Kidney glomerular epithelial cell (primary cell): ENCODE results near the gene RYR1.
A peak's percentile ranks its signal among the peaks of the same experiment; 100 is the strongest.
"Not testable (repeated sequence)": the region's sequence is repeated elsewhere in the genome, so short reads cannot be mapped to it uniquely, and the experiment has no call there.

Experiments
- DNase-seq: peaks from one replicate; lab custom pipeline; 2025; lab: John Stamatoyannopoulos, UW

Gene RYR1

DNA sequence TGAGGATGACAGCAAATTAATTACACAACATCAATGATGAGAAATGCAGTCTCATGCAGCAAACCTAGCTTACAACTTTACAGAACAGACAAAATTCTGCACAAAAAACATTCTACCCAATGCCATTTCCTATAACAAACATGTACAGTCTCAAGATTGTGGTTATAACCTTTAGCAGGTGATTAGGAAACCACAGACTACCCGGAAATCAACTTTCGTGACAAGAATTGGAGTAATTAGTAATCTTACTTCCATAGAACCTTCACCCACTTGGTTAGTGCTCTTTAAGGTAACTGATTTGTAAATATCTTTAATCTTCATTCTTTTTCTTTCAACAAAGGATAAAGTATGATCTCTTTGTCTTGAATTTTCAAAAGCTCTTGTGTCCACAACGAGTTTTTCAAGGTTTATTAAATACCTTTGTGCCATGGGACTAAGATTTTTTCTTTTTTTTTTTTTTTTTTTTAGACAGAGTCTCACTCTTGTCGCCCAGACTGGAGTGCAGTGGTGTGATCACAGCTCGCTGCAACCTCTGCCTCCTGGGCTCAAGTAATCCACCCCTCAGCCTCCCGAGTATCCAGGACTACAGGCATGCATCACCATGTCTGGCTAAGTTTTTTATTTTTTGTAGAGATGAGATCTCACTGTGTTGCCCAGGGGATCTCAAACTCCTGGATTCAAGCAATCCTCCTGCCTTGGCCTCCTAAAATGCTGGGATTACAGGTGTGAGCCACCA is 105.5 kb downstream of the RYR1 start:
- no peak for DNase-seq

DNA sequence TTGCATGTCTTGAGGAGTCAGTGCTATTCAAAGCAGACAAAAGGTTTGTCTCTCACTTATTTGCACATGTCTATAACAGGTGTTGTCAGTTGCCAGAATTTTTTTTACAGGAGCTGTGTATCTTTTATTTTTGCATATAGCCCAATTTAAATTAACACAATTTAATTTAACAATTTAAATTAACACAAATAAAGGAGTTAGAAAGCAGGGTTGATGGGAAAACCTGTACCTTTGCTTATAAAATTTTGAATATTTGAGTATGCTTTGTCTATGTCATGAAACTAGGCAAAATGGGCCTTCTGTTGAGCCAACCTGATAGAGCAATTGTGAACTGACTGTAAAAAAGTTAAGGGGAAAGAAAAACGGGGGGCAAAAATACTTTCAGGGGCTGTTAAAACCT is 106.3 kb downstream of the RYR1 start:
- DNase-seq: no peak

DNA sequence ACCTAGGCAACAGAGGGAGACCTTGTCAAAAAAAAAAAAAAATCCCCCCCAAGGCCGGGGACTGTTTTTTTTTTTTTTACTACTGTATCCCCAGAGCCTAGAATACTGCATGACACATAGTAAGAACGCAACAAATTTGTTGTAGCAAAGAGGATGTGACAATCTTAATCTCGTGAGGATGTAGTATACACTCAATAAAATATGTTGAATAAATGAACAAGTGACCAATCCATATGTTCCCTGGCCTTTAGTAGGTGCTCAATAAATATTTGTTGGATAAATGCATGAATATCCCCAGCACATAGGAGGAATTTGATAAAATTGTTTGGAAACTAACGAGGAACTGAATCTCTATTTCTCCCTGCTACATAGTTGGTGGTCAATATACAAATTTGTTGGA is 108.5 kb downstream of the RYR1 start:
- no peak for DNase-seq

DNA sequence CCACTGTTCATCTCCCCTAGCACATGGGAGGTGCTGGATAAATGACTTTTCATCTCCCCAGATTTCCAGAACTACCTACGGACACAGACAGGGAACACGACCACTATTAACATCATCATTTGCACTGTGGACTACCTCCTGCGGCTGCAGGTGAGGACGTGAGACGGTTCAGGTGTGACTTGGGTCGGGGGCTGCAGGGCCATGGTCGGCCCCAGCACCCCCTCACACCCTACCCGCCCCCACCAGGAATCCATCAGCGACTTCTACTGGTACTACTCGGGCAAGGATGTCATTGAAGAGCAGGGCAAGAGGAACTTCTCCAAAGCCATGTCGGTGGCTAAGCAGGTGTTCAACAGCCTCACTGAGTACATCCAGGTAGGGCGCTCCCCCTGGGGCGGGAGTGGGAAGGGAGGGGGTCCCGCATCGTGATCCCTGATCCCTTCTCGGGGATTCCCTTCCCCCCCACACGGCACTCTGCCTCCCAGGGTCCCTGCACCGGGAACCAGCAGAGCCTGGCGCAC is 109.9 kb downstream of the RYR1 start:
- DNase-seq: no peak

DNA sequence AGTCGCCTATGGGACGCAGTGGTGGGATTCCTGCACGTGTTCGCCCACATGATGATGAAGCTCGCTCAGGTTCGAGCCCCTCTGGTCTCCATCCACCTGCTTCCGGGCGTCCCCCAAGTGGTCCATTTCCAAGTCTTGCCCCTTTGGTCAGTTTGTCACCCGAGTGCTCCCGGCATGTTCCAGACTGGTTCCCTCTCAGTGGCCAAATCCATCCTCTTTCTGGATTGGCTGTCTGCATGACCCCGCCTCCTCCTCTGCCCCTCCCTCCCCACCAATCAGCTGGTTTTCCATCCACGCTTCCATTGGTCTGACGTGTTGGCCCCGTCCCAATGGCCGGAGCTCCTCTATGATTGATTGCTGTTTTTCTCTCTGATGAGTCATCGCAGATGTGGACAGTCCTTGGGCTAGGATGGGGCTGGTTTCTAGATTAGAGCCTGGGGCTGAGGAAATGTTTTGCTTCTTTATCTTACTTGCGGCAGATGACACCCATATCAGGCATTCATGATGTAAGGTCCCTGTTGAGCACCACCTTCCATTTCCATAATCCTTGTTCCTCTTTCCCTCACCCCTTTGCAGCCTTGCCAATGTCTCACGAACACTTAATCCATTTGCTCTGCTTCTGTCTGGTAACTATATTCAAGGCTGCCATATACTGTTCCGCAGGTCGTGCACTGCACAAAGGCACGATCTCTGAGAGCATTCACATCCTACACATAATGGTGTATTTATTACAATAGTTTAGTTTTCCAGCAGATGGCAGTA is 110.5 kb downstream of the RYR1 start:
- peak; percentile 68 for DNase-seq

DNA sequence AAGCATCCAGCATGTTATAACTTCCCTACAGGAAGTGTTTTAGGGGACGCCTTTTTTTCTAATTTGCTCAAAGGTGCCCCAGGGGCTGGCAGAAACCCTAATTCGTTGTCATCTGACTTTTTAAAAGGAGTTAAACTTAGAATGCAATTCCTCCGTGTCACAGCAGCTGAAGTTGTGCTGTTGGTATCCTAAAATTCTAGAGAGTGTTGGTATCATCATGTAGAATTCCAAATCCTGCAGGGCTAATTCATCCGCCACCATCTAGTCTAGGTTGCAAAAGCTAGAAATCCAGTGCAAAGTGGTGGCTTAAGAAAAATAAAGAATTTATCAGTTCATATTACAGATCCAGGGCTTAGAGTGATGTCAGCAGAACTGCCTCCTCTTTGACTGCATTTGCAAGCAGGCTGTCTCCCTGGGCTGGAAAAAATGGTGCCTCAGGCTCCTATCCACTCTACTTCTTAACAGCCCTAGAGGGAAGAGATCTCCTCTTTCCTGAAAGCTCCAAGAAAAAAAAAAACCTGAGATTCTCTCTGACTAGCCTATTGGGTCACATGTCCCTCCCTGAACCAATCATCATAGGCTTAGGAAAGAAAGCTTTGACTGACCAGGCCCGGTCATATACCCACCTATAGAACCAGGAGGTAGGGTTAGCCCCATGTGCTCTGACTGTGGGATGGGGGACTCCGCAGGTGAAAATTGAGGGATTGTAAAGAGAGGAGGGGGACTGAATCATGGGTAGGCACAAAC is 111.3 kb downstream of the RYR1 start:
- no peak for DNase-seq

DNA sequence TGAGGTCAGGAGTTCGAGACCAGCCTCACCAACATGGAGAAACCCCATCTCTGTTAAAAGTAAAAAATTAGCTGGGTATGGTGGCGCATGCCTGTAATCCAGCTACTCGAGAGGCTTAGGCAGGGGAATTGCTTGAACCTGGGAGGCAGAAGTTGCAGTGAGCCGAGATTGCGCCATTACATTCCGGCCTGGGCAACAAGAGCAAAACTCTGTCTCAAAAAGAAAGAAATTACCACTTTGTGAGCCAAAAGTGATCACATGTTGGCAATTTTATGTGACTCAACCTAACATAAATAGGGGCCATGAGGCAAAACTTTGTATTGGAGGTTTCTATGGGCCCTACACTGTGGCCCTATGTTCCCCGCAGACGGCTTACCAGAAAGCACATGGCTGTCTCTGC is 112.1 kb downstream of the RYR1 start:
- DNase-seq: no peak

DNA sequence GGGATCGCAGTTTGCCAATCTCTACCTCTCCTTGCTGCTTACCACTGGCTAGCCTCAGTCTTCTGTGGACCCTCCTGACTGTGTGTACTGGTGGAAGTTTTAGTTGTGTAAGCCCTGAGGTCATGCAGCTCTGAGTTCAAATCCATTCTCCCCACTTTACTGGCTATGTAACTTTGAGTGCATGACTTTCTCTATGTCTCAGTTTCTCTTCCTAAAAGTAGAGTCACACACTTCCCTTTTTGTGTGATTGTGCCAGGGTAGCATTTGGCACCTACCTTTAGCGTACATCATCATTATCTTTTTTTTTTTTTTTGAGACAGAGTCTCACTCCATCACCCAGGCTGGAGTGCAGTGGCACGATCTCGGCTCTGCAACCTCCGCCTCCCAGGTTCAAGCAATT is 113.9 kb downstream of the RYR1 start:
- DNase-seq: no peak

DNA sequence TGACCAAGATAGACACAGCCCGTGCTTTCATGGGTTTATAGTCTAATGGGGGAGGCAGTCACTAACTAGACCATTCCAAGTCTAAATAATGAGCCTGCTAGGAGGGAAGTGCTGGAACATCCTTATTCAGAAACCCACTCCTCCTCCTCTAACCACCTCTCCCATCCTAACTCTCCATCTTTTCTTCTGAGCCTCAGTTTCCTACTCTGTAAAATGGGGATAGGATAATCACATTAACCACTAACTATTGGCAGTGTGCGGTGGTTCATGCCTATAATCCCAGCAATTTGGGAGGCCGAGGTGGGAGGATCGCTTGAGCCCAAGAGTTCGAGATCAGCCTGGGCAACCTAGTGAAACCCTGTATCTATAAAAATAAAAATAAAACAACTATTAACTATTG is 115.6 kb downstream of the RYR1 start:
- DNase-seq: no peak

DNA sequence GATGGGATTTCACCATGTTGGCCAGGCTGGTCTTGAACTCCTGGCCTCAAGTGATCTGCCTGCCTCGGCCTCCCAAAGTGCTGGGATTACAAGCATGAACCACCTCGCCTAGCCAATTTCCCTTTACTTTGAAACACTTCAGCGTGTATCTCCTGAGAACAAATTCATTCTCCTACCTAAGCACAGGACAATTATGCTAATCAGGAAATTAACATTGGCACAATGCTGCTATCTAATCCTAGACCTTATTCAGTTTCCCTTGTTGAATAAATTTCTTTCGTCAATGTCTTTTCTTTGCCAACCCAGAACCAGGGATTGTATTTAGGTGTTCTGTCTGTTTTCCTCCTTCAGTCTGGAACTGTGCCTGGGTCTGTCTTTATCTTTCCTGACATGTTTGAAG is 116.5 kb downstream of the RYR1 start:
- no peak for DNase-seq

DNA sequence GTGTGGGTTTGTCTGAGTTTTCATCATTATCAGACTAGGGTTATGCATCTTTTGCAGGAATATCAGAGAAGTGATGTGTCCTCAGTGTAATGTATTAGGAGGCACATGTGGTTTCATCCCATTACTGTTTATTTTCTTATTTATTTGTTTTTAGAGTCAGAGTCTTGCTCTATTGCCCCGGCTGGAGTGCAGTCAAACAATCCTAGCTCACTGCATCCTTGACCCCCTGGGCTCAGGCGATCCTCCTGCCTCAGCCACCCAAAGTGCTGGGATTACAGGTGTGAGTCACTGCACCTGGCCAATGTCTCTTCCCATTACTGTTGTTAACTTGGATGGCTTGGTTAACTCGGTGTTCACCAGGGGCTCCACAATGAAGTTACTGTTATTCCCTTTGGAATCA is 116.9 kb downstream of the RYR1 start:
- DNase-seq: no peak

DNA sequence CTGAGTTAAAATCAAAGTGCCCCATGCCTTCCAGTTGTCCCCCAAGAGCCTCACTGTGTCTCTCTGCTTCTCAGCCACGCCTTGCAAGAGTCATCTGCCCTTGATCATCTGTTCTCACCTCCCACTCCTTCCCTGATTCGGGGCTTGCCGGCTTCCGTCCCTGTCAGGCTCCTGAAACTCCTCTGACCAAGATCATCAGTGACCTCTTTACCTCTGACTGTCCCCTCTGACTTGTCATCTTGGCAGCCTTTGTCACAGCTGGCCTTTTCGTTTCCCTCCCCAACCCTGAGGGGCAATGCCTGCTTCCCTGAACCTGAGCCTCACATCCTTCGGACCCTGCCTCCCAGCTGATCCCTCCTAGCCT is 117.9 kb downstream of the RYR1 start:
- no peak for DNase-seq

DNA sequence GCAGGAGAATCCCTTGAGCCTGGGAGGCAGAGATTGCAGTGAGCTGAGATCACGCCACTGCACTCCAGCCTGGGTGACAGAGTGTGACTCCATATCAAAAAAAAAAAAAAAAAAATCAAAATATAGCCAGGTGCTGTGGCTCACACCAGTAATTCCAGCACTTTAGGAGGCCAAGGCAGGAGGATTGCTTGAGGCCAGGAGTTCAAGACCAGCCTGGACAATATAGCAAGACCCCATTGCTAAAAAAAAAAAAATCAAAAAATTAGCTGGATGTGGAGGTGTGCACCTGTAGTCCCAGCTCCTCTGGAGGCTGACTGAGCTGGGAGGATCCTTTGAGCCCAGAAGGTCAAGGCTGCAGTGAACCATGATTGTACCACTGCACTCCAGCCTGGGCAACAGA is 119.7 kb downstream of the RYR1 start:
- DNase-seq: not testable (repeated sequence)

DNA sequence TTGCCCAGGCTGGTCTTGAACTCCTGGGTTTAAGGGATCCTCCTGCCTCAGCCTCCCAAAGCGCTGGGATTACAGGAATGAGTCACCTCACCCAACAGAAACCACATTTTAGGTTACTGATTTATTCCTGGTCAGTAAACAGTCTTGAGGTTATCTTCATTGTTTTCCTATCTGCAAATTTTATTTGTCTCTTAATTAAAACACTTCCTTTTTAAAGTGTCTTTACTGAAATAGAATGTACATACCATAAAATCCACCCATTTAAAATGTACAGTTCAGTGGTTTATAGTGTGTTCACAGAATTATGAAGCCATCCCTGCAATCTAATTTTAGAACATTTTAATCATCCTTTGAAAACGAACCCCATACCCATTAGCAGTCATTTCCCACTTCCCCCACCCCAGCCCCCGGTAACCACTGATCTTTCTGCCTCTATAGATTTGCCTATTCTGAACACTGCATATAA is 121.2 kb downstream of the RYR1 start:
- no peak for DNase-seq

DNA sequence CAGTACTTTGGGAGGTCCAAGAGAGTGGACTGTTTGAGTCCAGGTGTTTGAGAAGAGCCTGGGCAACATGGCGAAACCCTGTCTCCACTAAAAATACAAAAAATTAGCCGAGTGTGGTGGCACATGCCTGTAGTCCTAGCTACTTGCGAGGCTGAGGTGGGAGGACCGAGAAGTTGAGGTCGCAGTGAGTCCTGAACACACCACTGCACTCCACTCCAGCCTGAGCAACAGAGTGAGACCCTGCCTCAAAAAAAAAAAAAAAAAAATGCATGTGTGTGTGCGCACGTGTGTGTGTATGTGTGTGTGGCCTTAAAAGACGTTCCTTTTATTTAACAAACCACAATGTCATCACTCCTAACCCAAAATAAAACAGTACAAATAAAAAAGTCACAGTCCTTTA is 121.7 kb downstream of the RYR1 start:
- DNase-seq: no peak

DNA sequence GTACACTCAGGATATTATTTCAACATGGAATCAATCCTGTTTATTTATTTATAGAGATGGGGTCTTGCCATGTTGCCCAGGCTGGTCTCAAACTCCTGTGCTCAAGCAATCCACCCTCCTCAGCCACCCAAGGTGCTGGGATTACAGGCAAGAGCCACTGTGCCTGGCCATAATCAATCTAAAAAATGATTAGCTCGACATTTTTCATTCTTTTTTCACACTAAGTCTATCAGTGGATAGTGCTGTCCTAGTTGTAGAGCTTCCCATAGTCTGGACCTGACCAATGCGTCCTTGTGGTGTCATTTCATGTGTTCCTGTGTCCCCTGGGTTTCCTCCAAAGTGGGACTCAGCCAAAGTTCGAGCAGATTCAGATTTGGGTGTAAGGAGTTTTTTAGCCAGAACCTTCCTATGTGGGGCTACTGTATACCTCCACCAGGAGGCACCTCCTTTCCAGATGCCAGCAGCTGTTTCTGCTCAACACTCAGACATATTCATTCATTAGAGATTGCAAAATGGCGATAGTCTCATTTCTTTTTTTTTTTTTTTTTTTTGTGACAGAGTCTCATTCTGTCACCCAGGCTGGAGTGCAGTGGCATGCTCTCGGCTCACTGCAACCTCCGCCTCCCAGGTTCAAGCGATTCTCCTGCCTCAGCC is 123.2 kb downstream of the RYR1 start:
- no peak for DNase-seq

DNA sequence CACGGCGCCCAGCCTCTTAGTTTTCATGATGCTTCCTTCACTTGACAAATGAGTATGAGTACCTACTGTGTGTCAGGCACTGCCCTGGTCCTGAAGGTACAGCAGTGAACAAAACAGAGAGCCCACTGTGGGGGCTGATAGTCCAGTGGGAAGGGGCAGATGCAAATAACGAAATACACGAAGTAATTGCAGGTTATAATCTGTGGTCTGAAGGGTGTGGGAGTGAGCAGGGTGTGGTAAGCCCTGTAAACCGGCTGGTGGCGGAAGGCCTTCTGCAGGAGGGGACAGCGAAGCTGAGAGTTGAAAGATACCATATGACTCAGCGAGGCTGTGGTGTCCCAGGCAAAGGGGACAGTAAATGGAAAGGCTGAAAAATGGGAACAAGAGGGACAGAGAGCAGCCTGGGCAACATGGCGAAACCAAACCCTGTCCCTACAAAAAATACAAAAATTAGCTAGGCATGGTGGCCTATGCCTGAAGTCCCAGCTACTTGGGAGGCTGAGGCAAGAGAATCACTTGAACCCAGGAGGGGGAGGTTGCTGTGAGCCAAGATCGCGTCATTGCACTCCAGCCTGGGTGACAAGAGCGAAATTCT is 123.8 kb downstream of the RYR1 start:
- DNase-seq: no peak

DNA sequence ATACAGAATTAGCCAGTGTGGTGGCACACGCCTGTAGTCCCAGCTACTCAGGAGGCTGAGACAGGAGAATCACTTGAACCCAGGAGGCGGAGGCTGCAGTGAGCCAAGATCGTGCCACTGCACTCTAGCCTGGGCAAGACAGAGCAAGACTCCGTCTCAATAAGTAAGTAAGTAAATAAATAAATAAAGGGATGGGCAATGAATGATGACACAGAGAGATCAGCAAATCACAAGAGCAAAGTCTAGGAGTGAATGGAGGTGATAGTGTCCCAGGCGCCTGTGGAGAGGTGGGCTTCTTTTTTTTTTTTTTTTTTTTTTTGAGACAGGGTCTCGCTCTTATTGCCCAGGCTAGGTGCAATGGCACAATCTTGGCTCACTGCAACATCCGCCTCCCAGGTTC is 125.4 kb downstream of the RYR1 start:
- DNase-seq: not testable (repeated sequence)

DNA sequence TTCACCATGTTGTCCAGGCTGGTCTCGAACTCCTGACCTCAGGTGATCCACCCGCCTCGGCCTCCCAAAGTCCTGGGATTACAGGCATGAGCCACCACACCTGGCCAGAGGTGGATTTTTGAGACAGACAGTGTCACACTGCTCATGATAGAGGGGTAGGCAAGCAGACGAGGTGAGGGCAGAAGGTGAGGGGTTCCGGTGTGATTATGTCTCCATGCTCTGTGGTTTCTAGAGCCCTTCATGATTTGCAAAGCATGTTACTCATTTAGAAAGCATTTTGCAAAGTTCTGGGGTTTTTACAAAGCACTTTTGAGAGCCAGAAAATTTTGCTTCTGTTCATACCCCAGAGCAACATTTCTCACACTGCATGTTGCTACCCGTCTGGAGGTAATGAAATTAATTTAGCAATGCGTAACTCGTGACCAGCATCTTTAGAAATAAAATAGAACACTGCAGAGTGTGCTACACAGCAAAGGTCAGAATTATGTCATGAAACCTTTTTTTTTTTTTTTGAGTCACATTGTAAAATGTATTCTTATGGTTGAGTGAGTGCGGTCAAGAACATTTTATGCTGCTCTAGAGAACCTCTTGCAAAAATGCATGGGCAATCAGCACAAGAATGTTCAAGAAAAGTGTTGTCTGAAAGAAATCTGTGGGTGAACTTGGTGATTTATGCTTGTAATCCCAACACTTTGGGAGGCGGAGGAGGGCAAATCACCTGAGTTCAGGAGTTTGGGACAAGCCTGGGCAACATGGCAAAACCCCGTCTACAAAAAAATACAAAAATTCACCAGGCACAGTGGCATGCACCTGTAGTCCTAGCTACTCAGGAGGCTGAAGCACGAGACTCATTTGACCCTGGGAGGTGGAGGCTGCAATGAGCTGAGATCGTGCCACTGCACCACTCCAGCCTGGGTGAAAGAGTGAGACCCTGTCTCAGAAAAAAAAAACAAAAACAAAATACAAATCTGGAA is 126.2 kb downstream of the RYR1 start:
- DNase-seq: peak; percentile 1

DNA sequence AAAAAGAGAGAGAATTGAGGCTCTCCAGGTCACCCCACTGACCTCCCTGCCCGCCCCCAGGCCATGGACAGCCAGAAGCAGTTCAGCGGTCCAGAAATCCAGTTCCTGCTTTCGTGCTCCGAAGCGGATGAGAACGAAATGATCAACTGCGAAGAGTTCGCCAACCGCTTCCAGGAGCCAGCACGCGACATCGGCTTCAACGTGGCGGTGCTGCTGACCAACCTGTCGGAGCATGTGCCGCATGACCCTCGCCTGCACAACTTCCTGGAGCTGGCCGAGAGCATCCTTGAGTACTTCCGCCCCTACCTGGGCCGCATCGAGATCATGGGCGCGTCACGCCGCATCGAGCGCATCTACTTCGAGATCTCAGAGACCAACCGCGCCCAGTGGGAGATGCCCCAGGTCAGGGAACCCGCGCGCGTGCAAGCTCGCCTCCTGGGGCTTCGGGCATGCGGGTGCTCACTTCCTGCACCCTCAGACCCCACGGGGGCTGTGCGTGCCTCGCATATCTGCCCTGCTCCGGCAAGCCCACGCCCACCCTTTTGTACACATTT is 127.6 kb downstream of the RYR1 start:
- no peak for DNase-seq
